Measurements from ENCODE around the gene SETBP1. TPM values are rescaled to one million over a fixed set of nuclear protein-coding genes. Genes with fewer than 3 reads are reported as not detected.

Gene SETBP1
- total and polyA plus RNA-seq, 2 of the 13 experiments (the other 11 are each of a cell fraction or from before 2014, with no cell fraction given), result 0.18 to 0.65 TPM

- in situ Hi-C loops (cut with HindIII; ENCODE audit: extremely low pct_ligation_motif_present, low pct_unique_long_range_greater_than_20kb), result no loop called here
- Histone ChIP-seq H3K9ac (ENCODE audit: insufficient read depth, low read depth, low read length) (no peak overlapping the region), H3K4me2 (ENCODE audit: low read depth, low read length) (no peak overlapping the region), H3K27ac (ENCODE audit: extremely low read length, insufficient read depth, low read length) (no peak overlapping the region), H3K79me2 (ENCODE audit: insufficient read depth, low read length) (no peaks in the 10 kb centered on the region), H2AFZ (ENCODE audit: low read length) (no peak overlapping the region), H3K36me3 (replicated peaks in 1 of 2; ENCODE audit: control insufficient read depth in 1 of 2, insufficient read depth in 2 of 2, low read length in 2 of 2) (no peaks in the 10 kb centered on the region), H4K20me1 (ENCODE audit: insufficient read depth, low read length) (no peaks in the 10 kb centered on the region), H3K27me3 (ENCODE audit: control insufficient read depth in 1 of 2, insufficient read depth in 2 of 2, low read length in 2 of 2) (no peaks in the 10 kb centered on the region), H3K4me1 (ENCODE audit: insufficient read depth, low read length) (no peaks in the 10 kb centered on the region), H3K4me3 (replicated peaks in 1 of 3; ENCODE audit: insufficient read depth in 1 of 3, low read depth in 2 of 3, low read length in 3 of 3) (no peak overlapping the region), H3K9me3 (ENCODE audit: low read length) (no peaks in the 10 kb centered on the region)
- ATAC-seq (no peak), FAIRE-seq (no peak), DNase-seq (ENCODE audit: low spot score) (no peak)
- ChIA-PET CTCF (ENCODE audit: low intra/inter-chr PET ratio, low total read pairs) (no interaction called here), POLR2A (no interaction called here)
- TF ChIP-seq ZNF256 (CRISPR knock-in tag; conservative IDR thresholded peaks at IDR 0.05), result no peak
- no peak for TF ChIP-seq AKAP8 (CRISPR knock-in tag; IDR thresholded peaks at IDR 0.05)
- BruUV-seq (replicated peaks), result no TSS peak
- 44% methylated on average over 2 of the region's 2 CpGs for WGBS (ENCODE audit: low lambda C conversion rate)
- intact Hi-C loops (cut with micrococcal nuclease; ENCODE audit: unreplicated experiment), result no loop called here
Observed at GRCh38 chr18:44903327-44903726, 222.6 kb downstream of the SETBP1 start.

GRCh38 chr18:44904768-44905167 is 224.1 kb downstream of the SETBP1 start:
- Histone ChIP-seq H3K4me1 (ENCODE audit: insufficient read depth, low read length) (no peaks in the 10 kb centered on the region), H3K27me3 (ENCODE audit: control insufficient read depth in 1 of 2, insufficient read depth in 2 of 2, low read length in 2 of 2) (no peaks in the 10 kb centered on the region), H2AFZ (ENCODE audit: low read length) (no peak overlapping the region), H3K9me3 (ENCODE audit: low read length) (no peaks in the 10 kb centered on the region), H3K79me2 (ENCODE audit: insufficient read depth, low read length) (no peaks in the 10 kb centered on the region), H3K36me3 (replicated peaks in 1 of 2; ENCODE audit: control insufficient read depth in 1 of 2, insufficient read depth in 2 of 2, low read length in 2 of 2) (no peaks in the 10 kb centered on the region), H3K4me2 (ENCODE audit: low read depth, low read length) (no peak overlapping the region), H3K9ac (ENCODE audit: insufficient read depth, low read depth, low read length) (no peak overlapping the region), H3K27ac (ENCODE audit: extremely low read length, insufficient read depth, low read length) (no peak overlapping the region), H3K4me3 (replicated peaks in 1 of 3; ENCODE audit: insufficient read depth in 1 of 3, low read depth in 2 of 3, low read length in 3 of 3) (no peak overlapping the region), H4K20me1 (ENCODE audit: insufficient read depth, low read length) (no peaks in the 10 kb centered on the region)
- FAIRE-seq (no peak), ATAC-seq (no peak), DNase-seq (ENCODE audit: low spot score) (no peak)
- ChIA-PET POLR2A (no interaction called here), CTCF (ENCODE audit: low intra/inter-chr PET ratio, low total read pairs) (no interaction called here)
- 31% methylated on average over 2 of the region's 2 CpGs for WGBS (ENCODE audit: low lambda C conversion rate)
- intact Hi-C loops (cut with micrococcal nuclease; ENCODE audit: unreplicated experiment) (no loop called here), in situ Hi-C loops (cut with HindIII; ENCODE audit: extremely low pct_ligation_motif_present, low pct_unique_long_range_greater_than_20kb) (no loop called here)
- no TSS peak for BruUV-seq (replicated peaks)
- TF ChIP-seq CHD2 (IDR thresholded peaks at IDR 0.05; ENCODE audit: low read depth, low read length) (no peak), ZBTB37 (CRISPR knock-in tag; IDR thresholded peaks at IDR 0.05) (no peak), THAP9 (CRISPR knock-in tag; IDR thresholded peaks at IDR 0.05; ENCODE audit: borderline replicate concordance) (no peak), ZNF329 (CRISPR knock-in tag; IDR thresholded peaks at IDR 0.05; ENCODE audit: low read depth) (no peak), MAZ (IDR thresholded peaks at IDR 0.05; ENCODE audit: borderline replicate concordance, low read depth, low read length) (no peak), MAZ (CRISPR knock-in tag; IDR thresholded peaks at IDR 0.05; ENCODE audit: low read depth) (no peak), ZNF292 (CRISPR knock-in tag; IDR thresholded peaks at IDR 0.05; ENCODE audit: borderline replicate concordance, low read depth) (no peak), RFX1 (IDR thresholded peaks at IDR 0.05) (no peak), DNMT3B (CRISPR knock-in tag; conservative IDR thresholded peaks at IDR 0.05) (no peak), ZNF432 (CRISPR knock-in tag; IDR thresholded peaks at IDR 0.05; ENCODE audit: borderline replicate concordance) (no peak), ZNF296 (CRISPR knock-in tag; conservative IDR thresholded peaks at IDR 0.05) (no peak), NFKBIZ (CRISPR knock-in tag; IDR thresholded peaks at IDR 0.05) (no peak), ZNF280B (CRISPR knock-in tag; IDR thresholded peaks at IDR 0.05; ENCODE audit: borderline replicate concordance) (no peak)
